ENCODE data around the gene THBS1.

The THBS1 gene

DNA sequence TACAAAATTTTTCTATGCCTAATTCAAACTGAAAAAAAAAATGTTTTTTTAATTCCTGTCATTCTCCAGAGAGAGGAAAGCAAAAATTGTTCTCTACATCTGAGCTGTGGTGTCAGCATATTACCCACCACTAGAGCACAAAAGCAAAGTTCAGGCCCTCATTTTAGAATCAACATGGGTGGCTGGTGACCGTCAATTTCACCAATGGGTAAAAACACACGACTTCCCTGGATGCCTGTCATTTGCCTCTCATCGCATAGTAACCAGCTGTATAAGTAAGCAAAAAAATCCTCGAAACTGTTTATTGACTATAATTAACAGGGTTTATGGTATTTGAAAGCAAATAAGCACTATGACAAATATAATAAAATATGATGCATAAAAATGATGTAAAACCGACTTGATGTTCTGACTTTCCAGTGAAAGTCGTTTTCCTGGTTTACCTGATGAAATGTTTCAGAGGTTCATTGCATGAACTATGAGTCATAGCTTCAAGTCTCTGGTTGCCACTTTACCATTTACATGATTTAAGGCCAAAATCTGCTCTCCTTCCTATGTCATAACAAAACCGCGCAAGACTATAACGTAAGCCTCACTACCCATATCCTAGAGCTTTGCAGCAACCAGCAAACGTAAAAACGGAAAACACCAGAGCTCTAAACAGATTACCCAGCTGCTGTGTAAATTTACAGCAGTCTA lies 60.5 kb downstream of the THBS1 start:
- DNase-seq: peak in 1 of 2 donors; percentile 55

DNA sequence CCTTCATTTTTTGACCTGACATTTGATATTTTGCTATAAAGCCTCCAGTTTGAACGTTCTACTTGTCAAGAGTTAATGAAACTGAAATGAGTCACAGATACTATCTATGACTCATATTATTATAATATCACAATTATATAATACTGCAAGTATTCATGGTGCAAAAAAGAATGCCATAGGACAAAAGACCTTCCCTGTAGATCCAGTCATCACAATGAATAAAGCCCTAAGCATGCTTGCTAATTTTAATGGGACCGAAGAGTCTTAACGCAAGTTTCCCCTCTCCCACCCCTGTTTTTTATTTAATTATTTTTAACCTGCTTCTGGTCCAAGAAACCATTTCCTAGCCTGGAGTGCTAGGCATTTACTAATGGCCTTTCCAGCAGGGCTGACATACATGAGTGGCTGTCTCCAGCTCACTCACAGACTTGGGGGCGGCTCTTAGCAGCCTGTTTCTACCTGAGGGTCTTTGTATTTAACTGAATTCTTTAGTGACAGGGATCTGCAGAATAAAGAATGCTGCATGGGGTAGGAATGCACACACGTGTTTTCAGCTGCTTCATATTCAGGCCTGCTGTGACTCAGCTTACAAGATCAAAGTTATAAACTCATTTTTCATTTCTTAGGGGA lies 61.2 kb downstream of the THBS1 start:
- no peak for DNase-seq

DNA sequence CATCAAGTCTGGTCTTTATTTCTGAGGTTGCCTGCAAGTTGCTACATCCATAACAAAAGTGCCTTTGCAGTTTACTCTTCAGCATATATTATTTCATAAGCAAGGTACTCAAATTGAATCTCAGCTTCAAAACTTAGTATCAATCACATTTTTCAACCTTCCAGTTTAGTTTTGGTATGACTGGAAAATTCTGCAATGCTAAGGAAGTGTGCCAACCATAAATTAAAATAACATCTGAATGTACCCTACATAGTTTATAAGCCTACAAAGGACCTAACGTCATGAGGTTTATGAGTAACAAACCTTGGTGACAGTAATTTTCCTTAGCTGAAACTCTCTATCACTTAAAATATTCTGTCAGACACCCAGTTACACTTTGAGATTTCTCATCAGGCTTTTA lies 62.8 kb downstream of the THBS1 start:
- DNase-seq: no peak

DNA sequence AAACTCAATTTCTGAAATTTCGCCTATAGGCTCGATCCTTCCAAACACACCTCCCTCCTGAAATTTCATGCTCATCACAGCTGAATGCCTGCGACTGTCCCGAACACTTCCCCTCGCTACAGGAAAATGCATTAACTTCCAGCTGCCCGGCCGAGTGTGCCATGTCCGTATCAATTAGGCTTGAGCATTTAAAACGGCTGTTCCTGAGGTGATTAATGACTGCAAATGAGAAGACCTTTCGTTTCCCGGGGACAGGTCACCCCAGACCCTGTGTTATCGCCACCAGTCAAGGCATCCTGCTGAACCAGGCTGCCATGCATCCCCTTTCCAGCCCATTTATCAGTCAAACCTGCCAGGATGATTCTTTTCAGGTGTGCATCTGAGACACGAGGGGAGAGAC lies 63.3 kb downstream of the THBS1 start:
- DNase-seq: no peak

DNA sequence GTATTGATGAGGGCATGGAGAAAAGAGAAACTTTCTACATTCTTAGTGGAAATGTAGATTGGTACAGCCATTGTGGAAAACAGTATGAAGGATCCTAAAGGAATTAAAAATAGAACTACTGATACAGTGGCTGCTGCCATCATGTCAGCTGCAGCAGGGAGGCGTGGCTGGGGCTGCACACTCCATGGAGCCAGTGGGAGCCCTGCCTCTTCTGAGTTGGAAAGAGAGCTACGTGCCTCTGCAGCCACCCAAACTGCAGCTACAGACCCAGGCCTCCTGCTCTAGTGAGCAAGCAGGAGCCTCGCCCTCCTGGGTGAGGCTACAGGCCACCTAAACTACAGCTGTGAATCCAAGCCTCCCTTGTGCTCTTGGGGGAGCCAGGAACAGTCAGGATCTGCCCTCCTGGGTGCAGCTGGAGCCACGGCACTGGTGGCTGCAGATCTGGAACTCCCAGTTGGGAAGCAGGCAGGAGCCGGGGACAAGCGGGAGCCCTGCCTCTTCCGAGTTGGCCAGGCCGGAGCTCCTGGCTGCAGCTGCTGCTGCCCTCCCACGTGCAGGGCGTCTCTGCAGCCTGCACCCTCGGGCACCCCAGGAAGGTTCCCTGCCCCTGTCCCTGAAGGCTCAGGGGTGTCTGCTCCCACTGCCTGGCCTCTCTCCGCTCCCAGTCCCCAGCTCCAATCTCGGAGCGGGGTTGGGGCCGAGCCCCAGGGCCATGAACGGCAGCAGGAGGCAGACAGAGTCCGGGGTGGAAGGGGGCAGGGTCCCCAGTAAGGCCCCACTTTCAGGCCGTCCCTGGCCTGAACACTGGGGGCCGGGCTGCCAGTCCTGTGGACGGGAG lies 64.5 kb downstream of the THBS1 start:
- no peak for DNase-seq

DNA sequence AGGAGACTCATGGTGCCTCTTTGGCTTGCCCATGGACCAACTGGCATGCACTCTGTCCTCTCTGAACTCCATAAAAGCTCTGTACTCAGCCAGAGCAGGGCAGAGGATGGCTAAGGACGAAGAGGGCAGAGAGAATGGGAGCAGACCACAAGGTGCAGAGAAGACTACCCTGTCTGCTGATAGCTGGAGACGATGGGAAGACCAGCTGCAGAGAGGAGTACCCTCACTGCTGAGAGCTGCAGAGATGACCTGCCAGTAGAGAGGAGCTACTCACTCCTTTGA lies 65.0 kb downstream of the THBS1 start:
- DNase-seq: no peak

DNA sequence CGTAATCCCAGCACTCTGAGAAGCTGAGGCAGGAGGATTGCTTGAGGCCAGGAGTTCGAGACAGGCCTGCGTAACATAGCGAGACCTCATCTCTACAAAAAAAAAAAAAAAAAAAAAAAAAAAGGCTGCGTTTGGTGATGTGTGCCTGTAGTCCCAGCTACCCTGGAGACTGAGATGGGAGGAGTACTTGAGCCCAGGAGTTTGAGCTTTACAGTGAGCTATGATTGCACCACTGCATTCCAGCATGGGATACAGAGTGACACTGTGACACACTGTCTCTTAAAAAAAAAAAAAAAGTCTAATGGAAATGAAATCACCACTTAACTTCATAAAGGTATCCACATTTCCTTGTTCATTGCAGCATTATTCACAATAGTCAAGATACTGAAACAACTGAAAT lies 65.5 kb downstream of the THBS1 start:
- DNase-seq: no peak
